ENCODE measurements around the gene PAPPA. TPM values are rescaled to one million over a fixed set of nuclear protein-coding genes. Genes with fewer than 3 reads are reported as not detected.

PAPPA gene
- total RNA-seq, 1 experiment from 2014 or later, result 3.9 TPM

- Histone ChIP-seq H3K27ac (peak overlapping the region; percentile 55), H3K79me2 (ENCODE audit: low read depth) (no peaks in the 10 kb centered on the region), H3K4me1 (replicated peaks; ENCODE audit: insufficient read depth) (peaks cover 38% of the 10 kb centered on the region), H3K9me3 (ENCODE audit: insufficient read depth, low read depth) (no peaks in the 10 kb centered on the region), H3K4me3 (peak overlapping the region; percentile 80; the same call in 1 of the 2 replicates), H3K9me2 (ENCODE audit: insufficient read depth) (no peaks in the 10 kb centered on the region), H3F3A (ENCODE audit: insufficient read depth, low read depth) (peaks cover 21% of the 10 kb centered on the region), H4K20me1 (ENCODE audit: insufficient read depth) (no peaks in the 10 kb centered on the region), H3K4me2 (peak overlapping the region; percentile 93), H3K36me3 (ENCODE audit: low read depth) (no peaks in the 10 kb centered on the region), H3K27me3 (ENCODE audit: insufficient read depth, low read depth) (no peaks in the 10 kb centered on the region), H2AFZ (peak overlapping the region; percentile 88; the same call in 1 of the 2 replicates)
- no TSS peak for BruUV-seq (replicated peaks)
- no peak for TF ChIP-seq EZH2 (IDR thresholded peaks at IDR 0.05; ENCODE audit: low read depth)
- no peak for TF ChIP-seq CTCF (conservative IDR thresholded peaks at IDR 0.05)
- CTCF ChIA-PET, result interaction anchor here (0.6 to 2.2 kb wide), 8 partner anchors 13 to 1081 kb away, joined by 3 to 15 read pairs (median 3); no protein-coding TSS in a partner anchor
- DNase-seq, result peak in 1 of 2 experiments; percentile 30
- POLR2A ChIA-PET (ENCODE audit: unreplicated experiment), result interaction anchor here (0.6 to 0.7 kb wide), 2 partner anchors 38 to 145 kb away, joined by 3 to 4 read pairs; no protein-coding TSS in a partner anchor
- intact Hi-C loops (cut with micrococcal nuclease; ENCODE audit: unreplicated experiment), result loop anchor here (1.0 to 10.0 kb wide), 8 partner anchors 132 to 562 kb away; no protein-coding TSS in a partner anchor
These were observed 438 bp upstream of the PAPPA start for GRCh38 chr9:116152941-116153764.

- no peaks in the 10 kb centered on the region for H3K79me2 ChIP-seq (ENCODE audit: low read depth)
- no peak overlapping the region for H3K27ac ChIP-seq
- peaks cover 38% of the 10 kb centered on the region for H3K4me1 ChIP-seq (replicated peaks; ENCODE audit: insufficient read depth)
- peaks cover 21% of the 10 kb centered on the region for H3F3A ChIP-seq (ENCODE audit: insufficient read depth, low read depth)
- CTCF ChIA-PET, result interaction anchor here (0.6 to 0.9 kb wide), 2 partner anchors 14 to 417 kb away, joined by 3 to 14 read pairs; no protein-coding TSS in a partner anchor
- H3K9me2 ChIP-seq (ENCODE audit: insufficient read depth), result no peaks in the 10 kb centered on the region
- intact Hi-C loops (cut with micrococcal nuclease; ENCODE audit: unreplicated experiment), result loop anchor here (5.0 to 10.0 kb wide), 4 partner anchors 130 to 493 kb away; no protein-coding TSS in a partner anchor
- peak overlapping the region; percentile 63 for H3K4me3 ChIP-seq
- no peak for TF ChIP-seq EZH2 (IDR thresholded peaks at IDR 0.05; ENCODE audit: low read depth)
- H3K4me2 ChIP-seq, result peak overlapping the region; percentile 88
- no TSS peak for BruUV-seq (replicated peaks)
- peak in 1 of 2 experiments; percentile 22 for DNase-seq
- H2AFZ ChIP-seq, result peak overlapping the region; percentile 72
- no peaks in the 10 kb centered on the region for H3K9me3 ChIP-seq (ENCODE audit: insufficient read depth, low read depth)
- POLR2A ChIA-PET (ENCODE audit: unreplicated experiment), result no interaction called here
- H3K27me3 ChIP-seq (ENCODE audit: insufficient read depth, low read depth), result no peaks in the 10 kb centered on the region
- no peaks in the 10 kb centered on the region for H3K36me3 ChIP-seq (ENCODE audit: low read depth)
- no peaks in the 10 kb centered on the region for H4K20me1 ChIP-seq (ENCODE audit: insufficient read depth)
These were observed 864 bp downstream of the PAPPA start for GRCh38 chr9:116154334-116154975.

- BruUV-seq (replicated peaks), result TSS peak; percentile 44
- Histone ChIP-seq H2AFZ (peak overlapping the region; percentile 72), H3K27ac (no peak overlapping the region), H3K4me2 (peak overlapping the region; percentile 88), H4K20me1 (ENCODE audit: insufficient read depth) (no peaks in the 10 kb centered on the region), H3K9me3 (ENCODE audit: insufficient read depth, low read depth) (no peaks in the 10 kb centered on the region), H3K36me3 (ENCODE audit: low read depth) (no peaks in the 10 kb centered on the region), H3K79me2 (ENCODE audit: low read depth) (no peaks in the 10 kb centered on the region), H3K4me3 (peak overlapping the region; percentile 63), H3K27me3 (ENCODE audit: insufficient read depth, low read depth) (no peaks in the 10 kb centered on the region), H3F3A (ENCODE audit: insufficient read depth, low read depth) (peaks cover 21% of the 10 kb centered on the region), H3K9me2 (ENCODE audit: insufficient read depth) (no peaks in the 10 kb centered on the region), H3K4me1 (replicated peaks; ENCODE audit: insufficient read depth) (peaks cover 38% of the 10 kb centered on the region)
- ChIA-PET POLR2A (ENCODE audit: unreplicated experiment) (no interaction called here), CTCF (interaction anchor here (1.4 kb wide), 1 partner anchor 11 kb away, joined by 3 read pairs; no protein-coding TSS in a partner anchor)
- no peak for TF ChIP-seq EZH2 (IDR thresholded peaks at IDR 0.05; ENCODE audit: low read depth)
- TF ChIP-seq CTCF (conservative IDR thresholded peaks at IDR 0.05), result no peak
- DNase-seq, result no peak
- intact Hi-C loops (cut with micrococcal nuclease; ENCODE audit: unreplicated experiment), result loop anchor here (5.0 to 10.0 kb wide), 4 partner anchors 130 to 492 kb away; no protein-coding TSS in a partner anchor
These were observed 1.5 kb downstream of the PAPPA start for GRCh38 chr9:116154976-116155697.

All from PC-9 (cell line).